Measurements from ENCODE around the gene PVALB.

Gene PVALB

DNA sequence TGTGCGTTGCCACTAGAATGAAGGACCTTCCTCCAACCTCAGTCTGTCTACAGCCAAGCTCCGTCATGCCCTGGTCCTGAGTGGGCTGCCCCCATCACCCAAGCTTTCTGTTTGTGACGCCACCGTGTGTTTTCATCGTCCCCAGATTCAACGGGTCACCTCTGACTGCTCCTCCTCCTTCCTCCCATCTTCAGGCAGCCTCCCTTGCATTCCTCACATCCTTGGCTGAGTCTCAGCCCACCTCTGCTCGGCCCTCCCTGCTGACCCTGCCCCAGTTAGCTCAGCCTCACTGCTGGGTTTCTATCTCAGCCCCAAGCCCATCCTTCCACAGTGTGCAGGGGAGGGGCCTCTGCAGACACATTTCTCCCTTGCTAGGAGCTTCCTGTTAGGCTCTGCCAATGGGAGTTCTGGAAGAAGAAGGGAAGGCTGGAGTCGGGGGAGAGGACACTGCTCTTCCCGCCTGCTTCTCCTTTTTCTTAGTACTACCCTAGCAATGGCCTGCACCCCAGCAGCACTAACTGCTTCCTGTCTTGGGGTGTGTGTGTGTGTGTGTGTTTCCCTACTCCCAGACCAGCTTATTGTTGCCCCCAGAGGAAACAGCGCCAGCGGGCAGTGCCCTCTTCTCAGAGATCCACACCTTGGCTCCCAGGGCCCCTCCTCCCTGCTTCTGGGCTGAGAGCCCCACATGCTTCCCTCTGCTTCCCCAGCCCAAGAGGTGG lies 46.2 kb downstream of the PVALB start:
- no peak for DNase-seq

DNA sequence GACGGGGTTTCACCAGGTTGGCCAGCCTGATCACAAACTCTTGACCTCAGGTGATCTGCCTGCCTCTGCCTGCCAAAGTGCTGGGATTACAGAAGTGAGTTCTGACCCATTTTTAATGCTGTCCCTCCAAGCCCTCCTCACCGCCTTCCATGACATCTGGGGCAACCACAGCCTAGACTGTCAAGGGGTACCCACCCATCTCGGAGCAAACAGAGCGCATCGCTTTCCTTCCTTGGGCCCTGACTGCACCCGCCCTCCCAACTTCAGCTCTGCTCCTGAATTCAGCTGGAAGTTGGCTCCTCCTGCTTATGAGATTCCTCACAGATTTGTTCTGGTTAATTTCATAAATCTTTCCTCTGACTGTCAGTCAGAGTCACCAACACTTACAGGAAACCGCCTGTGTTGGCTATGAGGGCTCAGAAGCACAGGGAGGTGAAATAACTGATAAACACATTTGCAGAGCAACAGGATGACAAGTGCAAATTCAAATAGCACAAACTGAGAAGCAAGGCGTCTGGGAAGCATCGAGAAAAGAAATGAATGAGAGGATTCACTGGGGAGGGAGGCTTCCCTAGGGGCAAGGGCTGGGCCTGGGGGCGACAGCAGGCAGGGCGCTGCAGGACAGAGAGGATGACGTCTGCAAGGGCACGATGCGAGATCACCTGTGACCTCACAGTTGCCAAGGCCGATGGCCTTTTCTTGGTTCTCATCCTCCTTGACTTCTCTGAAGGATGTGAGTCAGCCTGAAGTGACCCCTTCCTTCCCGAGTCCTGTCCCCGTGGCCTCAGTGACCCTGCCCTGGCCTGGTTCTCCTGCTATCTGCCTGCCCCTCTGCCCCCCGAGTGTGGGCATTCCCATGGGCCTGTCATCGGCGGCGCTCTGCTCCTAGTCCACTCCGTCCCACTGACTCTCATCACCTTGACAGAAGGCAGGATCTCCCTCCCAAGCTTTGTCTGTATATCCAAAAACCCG lies 47.0 kb downstream of the PVALB start:
- no peak for DNase-seq

DNA sequence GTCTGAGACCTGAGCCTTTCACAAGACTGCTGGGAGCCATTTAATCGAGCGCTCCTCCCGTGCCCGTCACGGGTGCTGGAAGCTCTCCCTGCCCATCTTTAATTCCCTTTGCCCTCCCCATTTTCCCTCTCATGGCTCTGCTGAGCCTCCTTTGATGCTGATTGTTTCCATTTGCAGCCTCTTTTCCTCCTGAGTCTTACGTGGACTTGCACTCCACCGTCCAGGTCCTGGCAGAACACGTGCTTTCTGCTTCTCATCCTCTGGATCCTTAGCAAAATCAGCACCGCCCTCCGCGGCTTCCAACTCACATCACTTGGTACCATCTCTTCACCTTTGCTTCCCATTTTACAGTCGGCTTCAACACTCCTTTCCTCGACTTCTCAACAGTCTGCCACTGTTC lies 48.2 kb downstream of the PVALB start:
- DNase-seq, result no peak

DNA sequence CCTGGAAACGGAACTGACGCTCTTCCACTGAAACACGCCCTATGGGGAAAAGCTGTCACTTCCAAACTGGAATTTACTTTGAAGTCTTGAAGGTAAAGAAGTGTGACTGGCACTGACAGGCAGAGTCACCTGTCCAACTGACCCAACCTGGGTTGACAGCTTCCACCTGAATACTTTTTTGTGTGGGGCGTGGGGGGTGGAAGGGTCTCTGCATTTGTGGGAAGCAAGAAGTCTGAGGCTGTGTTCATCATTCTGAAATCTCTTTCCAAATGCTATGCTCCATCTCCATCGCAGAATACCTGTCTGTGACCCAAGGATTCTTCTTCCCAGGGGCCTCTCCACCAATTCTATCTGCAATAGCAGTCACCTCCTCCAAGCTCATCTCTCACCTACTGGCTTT lies 48.7 kb downstream of the PVALB start:
- DNase-seq, result no peak

DNA sequence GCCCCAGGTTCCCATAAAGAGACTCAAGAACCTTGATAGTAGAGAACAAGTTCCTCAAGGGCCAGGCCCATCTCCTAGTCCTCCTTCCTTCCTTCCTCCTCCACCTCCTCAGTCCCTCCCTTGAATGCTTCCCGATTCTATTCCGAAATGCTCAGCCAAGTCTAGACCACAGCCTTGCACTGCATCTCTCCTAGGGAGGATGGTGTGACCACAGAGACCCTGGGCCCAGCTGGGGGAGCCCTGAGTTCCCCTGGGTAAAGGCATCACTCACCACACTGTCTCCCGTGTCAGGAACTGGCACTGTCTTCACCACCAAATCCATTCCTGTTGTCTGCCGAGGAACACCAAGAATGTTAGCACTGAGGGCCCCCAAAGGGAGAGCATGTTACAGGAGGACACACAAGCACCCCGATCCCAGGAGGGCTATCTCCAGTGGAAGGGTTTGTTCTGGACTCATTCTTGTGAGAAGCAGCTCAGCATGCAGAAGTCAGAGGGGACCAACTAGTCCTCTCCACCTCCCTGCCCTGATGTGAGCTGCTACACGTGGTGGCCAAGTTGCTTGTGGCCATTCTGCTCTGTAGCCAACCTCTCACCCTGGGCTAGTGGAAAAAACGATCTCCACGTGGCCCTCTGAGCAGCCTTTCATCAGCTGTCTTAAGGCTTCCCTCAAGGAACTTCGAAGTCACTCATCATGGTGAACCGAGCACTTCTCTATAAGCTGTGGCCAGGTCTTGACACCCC lies 49.6 kb downstream of the PVALB start:
- no peak for DNase-seq

DNA sequence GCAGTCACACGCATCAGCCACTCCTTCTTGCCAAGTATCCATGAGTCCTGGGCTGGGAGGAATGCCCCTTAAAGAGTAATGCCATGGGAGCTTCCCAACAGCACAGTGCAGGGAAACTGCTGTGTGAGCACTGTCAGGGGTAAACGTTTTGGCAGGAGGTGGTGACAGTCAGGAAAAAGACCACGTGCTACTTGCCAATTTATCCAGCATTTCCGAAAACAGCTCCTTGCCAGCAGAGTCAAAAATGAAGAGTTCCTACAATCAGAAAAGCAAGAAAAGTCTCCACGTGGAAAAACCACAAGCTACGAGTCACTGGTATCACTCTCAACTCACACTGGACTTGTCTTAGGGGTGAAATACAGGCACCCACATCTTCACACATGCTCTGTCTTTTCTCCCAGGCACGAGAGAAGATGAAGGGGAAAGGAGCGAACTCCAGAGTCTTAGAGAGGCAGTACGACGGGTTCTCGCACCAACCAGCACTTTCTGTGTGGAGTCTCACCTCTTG lies 50.8 kb downstream of the PVALB start:
- peak; percentile 4 for DNase-seq

DNA sequence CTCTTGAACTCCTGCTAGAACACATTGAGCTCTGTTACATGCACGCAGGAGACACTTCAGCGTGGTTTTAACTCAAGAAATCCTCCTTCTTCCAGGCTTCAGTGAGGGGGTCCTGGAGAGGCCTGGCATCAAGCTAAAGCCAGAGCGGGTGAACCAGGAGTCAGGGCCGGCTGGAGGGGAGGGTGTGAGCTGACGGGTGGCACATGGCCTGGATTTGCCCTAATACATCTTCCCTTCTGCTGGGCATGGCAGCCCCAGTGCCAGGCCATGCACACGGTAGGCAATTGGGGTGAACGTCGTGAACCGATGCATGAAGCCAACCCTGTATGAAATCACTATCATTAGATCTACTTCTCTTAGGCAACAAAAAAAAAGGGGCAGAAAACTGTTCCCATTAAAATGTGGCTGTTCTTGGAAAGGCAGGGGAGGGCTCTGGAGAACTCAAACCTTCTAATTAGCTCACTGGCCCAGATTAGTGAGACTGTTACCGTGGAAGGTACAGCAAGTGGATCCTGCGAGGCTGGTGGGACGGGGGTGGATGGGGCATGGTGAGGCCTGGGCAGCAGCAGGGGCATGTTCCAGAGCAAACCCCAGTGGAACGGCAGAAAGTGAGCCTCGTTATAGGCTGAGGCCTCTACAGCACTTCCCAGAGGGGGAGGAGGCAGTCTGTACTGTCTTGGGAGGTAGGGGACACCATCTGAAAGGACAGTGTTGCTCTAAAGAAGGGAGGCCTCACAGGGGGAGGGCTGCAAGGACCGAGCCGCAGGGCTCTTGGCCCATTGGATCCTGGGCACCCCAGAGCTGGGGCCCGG lies 51.5 kb downstream of the PVALB start:
- DNase-seq, result no peak

DNA sequence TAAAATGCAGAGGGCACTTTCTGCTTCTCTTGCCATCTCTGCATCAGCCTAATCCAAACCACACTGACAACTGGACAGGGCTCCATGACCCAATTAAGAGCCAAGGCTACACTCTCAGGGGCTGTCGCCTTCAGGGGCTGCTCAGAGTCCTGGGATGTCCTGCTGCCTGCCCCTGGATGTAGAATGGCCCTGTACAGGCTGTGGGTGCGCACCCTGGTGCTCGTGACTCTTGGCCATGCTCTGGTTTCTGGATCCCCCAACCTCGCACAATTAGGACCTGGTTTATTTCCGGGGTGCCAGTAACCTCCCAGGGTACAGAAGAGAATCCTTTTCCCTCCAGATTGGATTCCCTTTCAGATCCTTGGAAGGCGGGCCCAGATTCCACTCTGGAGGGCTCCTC lies 52.2 kb downstream of the PVALB start:
- DNase-seq, result no peak

DNA sequence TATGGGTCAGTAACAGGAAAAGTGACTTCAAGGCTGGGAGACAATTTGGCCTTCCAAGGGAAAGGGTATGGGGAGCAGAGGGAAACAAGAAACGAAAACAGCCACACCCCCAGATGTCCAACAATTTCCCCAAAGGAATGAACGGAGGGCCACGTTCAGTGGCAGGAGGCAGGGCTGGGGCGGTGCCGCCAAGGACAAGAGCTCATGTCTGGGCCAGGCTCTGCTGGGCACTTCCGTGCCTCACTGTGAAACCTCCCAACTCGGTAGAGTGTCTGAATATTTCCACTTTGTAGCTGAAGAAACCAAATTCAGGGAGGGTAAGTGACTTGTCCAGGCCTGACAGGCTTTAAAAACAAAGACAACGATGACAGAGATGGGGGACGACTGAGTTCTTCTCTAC lies 52.8 kb downstream of the PVALB start:
- no peak for DNase-seq

DNA sequence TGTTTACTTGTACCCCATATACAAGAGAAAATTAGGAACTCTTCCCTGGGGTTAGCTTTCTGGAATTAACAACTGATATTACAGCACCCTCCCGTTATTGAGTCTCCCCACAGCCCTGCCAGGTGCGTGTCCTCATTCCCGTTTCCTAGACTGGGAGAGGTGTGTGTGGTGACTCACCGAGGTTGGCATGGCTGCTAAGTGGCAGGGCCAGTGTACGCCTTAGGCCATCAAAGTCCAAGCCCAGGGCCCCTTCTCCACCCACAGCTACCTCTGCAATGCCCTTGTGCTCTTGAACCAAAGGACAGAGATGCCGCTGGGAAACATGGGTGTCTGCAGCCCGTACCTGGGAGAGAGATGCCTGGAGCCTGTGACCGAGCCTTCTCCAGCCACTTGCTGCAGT lies 53.3 kb downstream of the PVALB start:
- DNase-seq, result no peak

DNA sequence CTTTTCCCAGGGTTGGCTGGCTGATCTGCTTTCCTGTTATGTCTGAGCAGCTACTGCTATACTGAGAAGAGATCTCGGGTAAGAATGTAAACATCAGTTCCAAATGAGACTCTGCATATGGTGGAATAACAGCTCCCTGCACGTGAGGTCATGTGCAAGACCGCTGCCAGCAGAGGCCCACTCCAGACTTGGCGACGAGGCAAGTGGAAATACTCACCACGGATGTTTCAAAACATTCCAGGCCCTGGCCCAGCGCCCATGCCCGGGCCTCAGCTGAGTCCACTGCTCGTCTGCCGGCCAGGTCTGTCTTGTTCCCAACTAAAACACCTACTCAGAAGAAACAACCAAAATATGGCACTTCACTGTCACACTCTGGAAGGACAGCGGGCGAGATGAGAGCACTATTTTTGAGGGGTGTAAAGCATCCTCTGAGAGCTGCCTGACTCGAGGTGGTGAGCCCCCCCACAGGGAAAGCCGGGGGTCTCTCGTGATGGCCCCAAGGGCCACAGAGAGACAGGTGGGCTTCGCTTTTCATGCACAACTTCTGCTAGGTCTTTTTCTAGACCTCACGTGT lies 54.1 kb downstream of the PVALB start:
- DNase-seq, result no peak

DNA sequence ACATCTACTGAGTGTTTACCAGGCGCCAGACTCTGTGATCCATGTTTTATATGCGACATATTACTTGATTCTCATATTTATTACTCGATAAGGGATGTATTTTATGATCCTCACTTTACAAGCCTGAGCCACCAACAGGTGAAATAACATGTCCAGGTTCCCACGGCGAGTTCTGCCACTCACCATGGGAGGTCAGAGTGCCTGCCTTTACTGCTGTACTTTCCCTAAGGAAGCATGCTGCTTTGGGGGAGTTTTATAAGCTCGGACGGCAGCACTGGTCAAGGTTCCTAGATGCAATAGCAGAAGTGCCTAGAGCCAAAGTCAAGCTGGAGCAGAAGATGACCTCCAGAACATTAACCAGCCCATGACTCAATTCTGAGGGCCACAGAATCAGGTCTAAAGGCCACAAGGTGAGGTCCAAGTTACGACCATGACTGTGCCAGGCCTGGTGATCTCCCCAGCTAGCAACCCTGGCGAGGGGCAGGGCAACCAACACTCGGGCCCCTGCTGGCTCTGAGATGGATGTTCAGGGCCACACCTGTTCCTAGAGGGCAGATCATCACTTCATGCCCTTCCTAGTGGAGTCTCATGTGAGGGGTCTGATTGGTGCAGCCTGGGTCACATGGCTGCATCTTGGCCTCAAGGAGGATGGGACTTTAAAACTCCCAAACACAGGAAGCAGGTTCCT lies 55.1 kb downstream of the PVALB start:
- DNase-seq, result no peak

DNA sequence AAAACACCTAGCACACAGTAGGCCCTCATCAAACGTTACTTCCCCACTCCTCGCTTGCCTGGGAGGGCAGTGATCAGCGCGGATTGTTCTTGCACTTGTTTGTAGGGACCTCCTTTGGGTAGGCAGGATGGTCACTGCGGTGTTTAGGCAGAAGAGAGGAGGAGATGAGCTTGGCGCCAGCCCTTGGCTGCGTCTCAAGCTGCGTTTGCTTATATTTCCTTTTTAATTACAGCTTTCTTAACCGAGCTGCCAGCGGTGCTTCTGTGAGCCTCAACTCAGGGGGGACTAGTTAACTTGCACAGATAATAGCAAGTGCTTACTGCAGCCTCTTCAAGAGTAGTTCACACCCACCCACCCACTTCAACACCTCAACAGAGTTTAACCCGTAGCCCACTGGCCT lies 56.0 kb downstream of the PVALB start:
- no peak for DNase-seq

DNA sequence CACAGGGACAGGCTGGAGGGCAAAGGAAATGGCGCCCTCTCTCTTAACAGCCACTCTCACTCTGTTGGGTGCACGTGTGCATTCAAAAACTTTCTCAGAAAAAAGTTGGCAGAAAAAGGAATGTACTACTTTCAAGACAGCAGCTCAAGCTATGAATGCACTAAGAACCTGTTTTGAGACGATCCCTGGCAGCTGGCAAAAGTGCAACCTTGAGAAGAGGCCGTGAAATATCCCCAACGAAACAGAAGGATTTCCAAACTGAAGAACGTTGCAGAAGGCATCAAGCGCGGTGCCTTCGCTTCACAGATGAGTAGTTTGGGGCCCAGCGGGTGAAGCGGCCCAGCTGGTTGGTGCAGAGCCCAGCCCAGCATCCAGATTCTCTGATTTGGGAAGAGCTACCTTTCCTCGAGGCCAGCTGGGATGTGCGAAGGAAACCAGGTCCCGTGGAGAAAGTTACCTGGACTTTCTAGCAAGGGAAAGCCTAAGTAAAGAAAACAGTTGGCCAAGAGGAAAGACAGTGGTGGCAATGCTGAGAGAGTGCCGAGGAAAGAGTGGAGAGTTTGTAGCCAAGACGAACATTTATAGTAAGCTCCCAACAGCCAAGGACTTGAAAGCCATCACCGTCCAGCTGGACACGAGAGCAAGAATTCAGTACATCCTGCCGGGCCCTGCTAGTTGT lies 57.2 kb downstream of the PVALB start:
- no peak for DNase-seq

DNA sequence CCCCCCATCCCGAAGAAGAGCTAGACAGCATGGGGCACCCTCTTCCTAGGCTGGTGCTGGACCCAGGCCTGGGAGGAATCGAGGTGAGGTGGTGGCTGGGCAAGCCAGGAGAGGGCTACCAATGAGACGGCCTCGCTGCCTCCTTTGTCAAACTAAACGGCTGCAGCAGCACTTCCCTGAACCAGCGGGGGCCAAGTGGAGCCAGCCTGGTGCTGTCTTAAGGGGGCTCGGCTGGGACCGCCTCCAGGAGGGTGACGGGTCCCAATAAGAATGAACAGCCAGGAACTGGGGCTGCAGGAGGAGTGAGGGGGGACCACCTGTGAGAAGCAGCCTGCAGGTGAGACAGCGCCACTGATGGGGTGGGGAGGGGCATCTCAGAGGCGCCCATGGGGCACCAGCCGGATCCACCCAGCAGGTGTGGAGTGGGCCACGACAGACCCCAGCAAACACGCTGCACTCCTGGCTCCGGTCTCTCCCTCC lies 58.0 kb downstream of the PVALB start:
- no peak for DNase-seq

DNA sequence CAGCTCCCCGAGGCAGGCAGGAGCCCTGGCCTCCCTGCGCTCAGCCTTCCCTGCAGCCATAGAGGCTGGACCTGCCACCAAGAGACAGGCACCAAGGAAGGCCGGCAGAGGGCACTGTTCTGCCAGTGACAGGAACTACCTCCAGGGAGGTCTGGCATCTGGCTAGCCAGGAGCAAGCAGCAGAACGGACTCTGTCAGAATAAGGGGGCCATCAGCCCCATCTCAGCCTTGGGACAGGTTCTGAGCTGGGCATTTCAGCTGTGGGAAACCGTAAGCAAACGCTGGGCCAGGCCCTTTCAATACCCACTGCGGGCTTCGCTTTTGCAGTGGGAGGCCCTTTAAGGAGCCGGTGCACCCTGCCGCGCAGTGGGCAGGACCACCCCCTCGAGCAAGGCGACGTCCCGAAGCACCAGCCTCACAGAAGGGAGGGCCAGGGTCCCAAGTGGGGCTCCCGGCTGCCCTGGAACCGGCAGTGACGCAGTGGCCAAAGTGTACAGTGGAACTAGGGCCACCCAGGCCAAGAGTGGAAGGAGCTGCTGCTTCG lies 59.1 kb downstream of the PVALB start:
- DNase-seq, result peak; percentile 63

DNA sequence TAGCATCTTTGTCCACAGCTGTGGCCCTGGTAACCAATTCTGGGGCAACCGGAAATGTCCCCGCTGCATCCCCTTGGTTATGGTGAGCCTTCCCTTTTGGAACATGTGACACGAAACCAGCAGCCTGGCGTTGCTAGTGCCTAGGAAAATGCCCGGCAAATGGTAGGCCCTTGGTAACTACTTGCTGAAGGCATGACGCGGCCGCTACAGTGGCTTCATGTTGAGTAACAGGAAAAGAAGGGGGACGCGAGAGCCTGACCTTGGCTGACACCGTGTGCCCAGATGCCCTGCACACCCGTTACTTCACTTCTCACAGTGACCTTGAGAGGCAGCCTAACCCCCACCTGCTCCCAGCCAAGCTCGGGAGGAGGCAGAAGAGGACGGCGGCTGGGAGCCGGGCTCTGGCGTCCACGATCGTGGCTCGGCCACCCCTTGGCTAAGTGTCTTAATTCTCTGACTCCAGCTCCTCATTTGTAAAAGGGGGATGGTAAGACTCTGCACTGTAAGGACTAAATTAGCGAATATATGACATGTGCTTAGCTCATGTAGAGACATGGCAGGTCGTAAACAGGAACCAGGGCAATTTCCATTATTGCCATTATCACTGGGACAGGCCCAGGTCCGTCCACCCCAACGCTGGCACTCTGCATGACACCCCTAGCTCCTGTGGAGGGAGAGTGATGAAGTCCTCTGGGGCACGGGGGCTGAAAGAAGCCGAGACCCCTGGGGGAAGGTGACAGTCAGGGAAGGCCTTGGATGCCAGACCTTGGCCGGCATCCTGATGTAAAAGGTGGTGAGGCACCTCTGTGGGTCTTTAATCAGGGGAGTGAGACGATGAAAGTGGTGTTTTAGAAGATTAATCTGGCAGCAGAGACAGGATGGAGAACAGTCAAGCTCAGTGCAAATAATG lies 59.8 kb downstream of the PVALB start:
- DNase-seq, result no peak

DNA sequence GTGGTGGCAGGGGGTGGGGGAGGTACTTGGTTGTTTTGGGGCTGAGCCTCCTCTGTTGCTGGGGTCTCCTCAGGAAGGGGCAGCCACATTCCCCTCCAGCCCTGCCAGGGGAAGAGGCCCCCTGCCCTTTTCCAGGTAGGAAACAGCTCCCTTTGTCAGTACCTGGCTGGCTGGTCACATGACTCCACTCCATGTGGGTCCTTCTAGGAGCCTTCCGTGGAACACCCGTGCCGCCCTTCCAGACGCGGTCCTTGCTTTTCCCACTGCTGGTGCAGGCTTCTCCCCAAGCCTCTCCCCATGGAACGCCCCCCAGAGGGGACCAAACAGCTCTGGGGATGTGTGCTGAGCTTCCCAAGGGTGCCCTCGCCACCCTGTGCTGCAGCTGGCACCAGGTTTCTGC lies 60.8 kb downstream of the PVALB start:
- DNase-seq, result no peak

DNA sequence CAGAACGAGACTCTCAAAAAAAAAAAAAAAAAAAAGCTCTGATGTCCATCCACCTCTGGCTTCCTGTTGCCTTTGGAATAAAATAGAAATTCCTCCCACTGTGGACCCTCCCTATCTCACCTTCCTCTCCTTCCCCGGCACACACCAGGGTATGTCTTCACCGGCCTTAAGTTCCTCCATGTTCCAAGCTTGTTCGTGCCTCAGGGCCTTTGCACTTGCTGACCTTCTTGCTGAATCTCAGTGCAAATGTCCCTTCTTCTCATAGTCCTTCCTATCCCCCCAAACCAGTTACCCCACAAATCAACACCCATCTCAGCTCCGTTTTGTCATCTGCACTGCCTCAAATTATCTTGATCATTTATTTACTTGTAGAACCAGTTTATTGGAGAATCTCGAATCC lies 61.5 kb downstream of the PVALB start:
- DNase-seq, result no peak

Measured in midbrain (tissue), 1 donor.